Endothelial cell of umbilical vein (primary cell): ENCODE data around the gene TNFRSF11A. TPM values are rescaled to one million over a fixed set of nuclear protein-coding genes. Genes with fewer than 3 reads are reported as not detected.

Experiments
- BruUV-seq: library from RNA; stranded (reverse); fragments of 400-500 nt; replicated peaks from 2 replicates; lab custom pipeline; 2021; lab: Mats Ljungman, UMichigan
- CTCF ChIA-PET: fragments of 300-600, 350-600 bp; sonication (Branson Sonifier 250); formaldehyde crosslinking; loops from one replicate; lab custom pipeline; 2021; ENCODE audit warnings: antibody characterized with exemption, inconsistent platforms; lab: Charles Lee
- POLR2A ChIA-PET: fragments of 300-600, 350-600 bp; sonication (Branson Sonifier 250); formaldehyde crosslinking; loops from one replicate; lab custom pipeline; 2021; ENCODE audit warnings: antibody characterized with exemption, inconsistent platforms; lab: Charles Lee
- DNase-seq: peaks from one replicate; pipeline ENCODE4 v3.0.0-alpha.2; 2011; ENCODE audit warnings: low read depth, low spot score
- FAIRE-seq: peaks from 2 replicates; lab custom pipeline; 2011; peaks lifted over from hg19 to GRCh38; lab: Jason Lieb, UNC
- H2AFZ ChIP-seq: 2 replicates; pipeline ENCODE4 v1.6.0; 2012; ENCODE audit warnings: low read depth, low read length, control low read depth, inconsistent platforms
- H3K27ac ChIP-seq: 2 replicates; pipeline ENCODE4 v1.5.1; 2011; ENCODE audit warnings: low read depth, mild to moderate bottlenecking, control low read depth, low read length, moderate library complexity; ENCODE audit not compliant: insufficient read depth
- H3K27me3 ChIP-seq, 2 experiments: 2 replicates each; pipeline versions ENCODE4 v1.6.0 to v1.6.1; 2011; ENCODE audit warnings: low read length in 2 of 2, mixed read lengths in 1 of 2; ENCODE audit not compliant: control insufficient read depth in 2 of 2, insufficient read depth in 2 of 2
- H3K36me3 ChIP-seq, 2 experiments: 2 replicates in 1 of 2; 3 replicates in 1 of 2; pipeline ENCODE4 v1.5.1; 2011; ENCODE audit warnings: low read length in 2 of 2, mild to moderate bottlenecking in 1 of 2, moderate library complexity in 1 of 2; ENCODE audit not compliant: control insufficient read depth in 2 of 2, insufficient read depth in 2 of 2; ENCODE audit errors: extremely low read depth in 1 of 2
- H3K4me1 ChIP-seq: 3 replicates; pipeline ENCODE4 v1.5.1; 2011; ENCODE audit warnings: mild to moderate bottlenecking, low read length; ENCODE audit not compliant: control insufficient read depth, insufficient read depth; ENCODE audit errors: extremely low read depth
- H3K4me2 ChIP-seq: 2 replicates; pipeline ENCODE4 v1.6.1; 2011; ENCODE audit warnings: low read length, control low read depth, mixed read lengths; ENCODE audit not compliant: insufficient read depth
- H3K4me3 ChIP-seq, 3 experiments: fragments of 200-600 bp in 1 of 3; sonication (generic), shearing (Covaris generic) in 1 of 3; replicated peaks in 1 of 3; 2 replicates each; pipeline ENCODE4 v1.5.1; 2011 to 2016; ENCODE audit warnings: control low read depth in 3 of 3, low read length in 3 of 3, mild to moderate bottlenecking in 2 of 3, inconsistent platforms in 1 of 3, low read depth in 1 of 3, moderate library complexity in 1 of 3; ENCODE audit not compliant: insufficient read depth in 1 of 3
- H3K79me2 ChIP-seq: 2 replicates; pipeline ENCODE4 v1.6.0; 2012; ENCODE audit warnings: low read length, inconsistent platforms; ENCODE audit not compliant: control insufficient read depth, insufficient read depth
- H3K9ac ChIP-seq: replicated peaks from 2 replicates; pipeline ENCODE3; 2011; ENCODE audit warnings: low read length, control low read depth; ENCODE audit not compliant: insufficient read depth; ENCODE audit errors: extremely low read depth
- H3K9me1 ChIP-seq: replicated peaks from 3 replicates; pipeline ENCODE4 v1.6.0; 2011; ENCODE audit warnings: mild to moderate bottlenecking, low read length; ENCODE audit not compliant: control insufficient read depth, insufficient read depth; ENCODE audit errors: extremely low read depth
- H3K9me3 ChIP-seq: replicated peaks from 2 replicates; pipeline ENCODE4 v1.5.1; 2012; ENCODE audit warnings: low read length, inconsistent platforms; ENCODE audit not compliant: control insufficient read depth, insufficient read depth
- H4K20me1 ChIP-seq: replicated peaks from 2 replicates; pipeline ENCODE3; 2011; ENCODE audit warnings: mild to moderate bottlenecking, low read length; ENCODE audit not compliant: control insufficient read depth, insufficient read depth; ENCODE audit errors: extremely low read depth
- EZH2 ChIP-seq: IDR thresholded peaks from 2 replicates; pipeline ENCODE4 v1.6.1; 2012; ENCODE audit warnings: borderline replicate concordance, low read depth, mild to moderate bottlenecking, moderate library complexity, low read length, inconsistent platforms; ENCODE audit not compliant: severe bottlenecking
- FOS ChIP-seq: IDR thresholded peaks from 2 replicates; pipeline ENCODE4 v1.6.1; 2011; ENCODE audit warnings: mild to moderate bottlenecking, low read length, moderate library complexity, borderline replicate concordance; ENCODE audit not compliant: insufficient read depth
- GATA2 ChIP-seq: IDR thresholded peaks from 2 replicates; pipeline ENCODE4 v1.7.0; 2011; ENCODE audit warnings: low read depth, mild to moderate bottlenecking, moderate library complexity, mixed read lengths, low read length; ENCODE audit not compliant: insufficient read length, insufficient read depth
- MYC ChIP-seq: IDR thresholded peaks from one replicate; pipeline ENCODE4 v1.6.1; 2011; ENCODE audit warnings: mild to moderate bottlenecking, low read depth, low read length
- POLR2A ChIP-seq: IDR thresholded peaks from 2 replicates; pipeline ENCODE4 v1.6.1; 2012; ENCODE audit warnings: low read depth, mild to moderate bottlenecking, control low read depth, low read length
- POLR2AphosphoS5 ChIP-seq: IDR thresholded peaks from 2 replicates; pipeline ENCODE4 v1.6.1; 2012; ENCODE audit warnings: low read depth, mild to moderate bottlenecking, control low read depth, low read length, moderate library complexity; ENCODE audit not compliant: insufficient read depth
- dilution Hi-C: fragments of 300-500 bp; cut with MboI; formaldehyde crosslinking; loops from one replicate; pipeline ENCODE4 v1.15.0; 2019; ENCODE audit warnings: low sequenced_read_pairs; ENCODE audit not compliant: extremely low pct_ligation_motif_present
- intact Hi-C: fragments of 100-400 bp; cut with micrococcal nuclease; formaldehyde crosslinking; loops from one replicate; pipeline ENCODE4 v1.10.0; 2022
- polyA plus RNA-seq, 4 experiments: library from polyadenylated mRNA; depleted of rRNA in 3 of 4; stranded (reverse) in 3 of 4; unstranded in 1 of 4; fragments of >200 nt; gene quantifications; 2 replicates each; pipeline versions ENCODE4 v1.2.1 to v1.2.3, GENCODE V29; 2011 to 2012; ENCODE audit warnings: missing spikeins in 1 of 4
- total RNA-seq: library from RNA; stranded (reverse); gene quantifications from 2 replicates; pipeline ENCODE4 v1.2.3, GENCODE V29; 2021
- TF ChIP-seq, protein P1 (sequence below): IDR thresholded peaks from 2 replicates; pipeline ENCODE4 v1.6.1; 2011; ENCODE audit not compliant: insufficient read depth, insufficient read length

TNFRSF11A gene
- total and polyA plus RNA-seq, 2 donors (not counting 3 experiments of a cell fraction or from before 2014, with no cell fraction given): 10.4 to 11.1 TPM

- peak overlapping the region; percentile 27 for H3K27ac ChIP-seq
- H4K20me1 ChIP-seq: no peaks in the 10 kb centered on the region
- H3K36me3 ChIP-seq: no peaks in the 10 kb centered on the region
- intact Hi-C loops (loop anchor here (2.0 to 10.0 kb wide), 4 partner anchors 48 to 725 kb away; no protein-coding TSS in a partner anchor), dilution Hi-C loops (no loop called here)
- H3K4me2 ChIP-seq: peak overlapping the region; percentile 9
- peaks cover 80% of the 10 kb centered on the region for H3K4me1 ChIP-seq
- DNase-seq: peak; percentile 85
- H3K9ac ChIP-seq: no peak overlapping the region
- H3K27me3 ChIP-seq: no peaks in the 10 kb centered on the region
- ChIA-PET POLR2A (interaction anchor here (0.6 kb wide), 1 partner anchor 10 kb away, joined by 5 read pairs; no protein-coding TSS in a partner anchor), CTCF (interaction anchor here (0.9 to 2.7 kb wide), 7 partner anchors 9 to 256 kb away, joined by 3 to 7 read pairs (median 4); no protein-coding TSS in a partner anchor)
- no peaks in the 10 kb centered on the region for H3K79me2 ChIP-seq
- no peaks in the 10 kb centered on the region for H3K9me3 ChIP-seq
- H2AFZ ChIP-seq: peak overlapping the region; percentile 0
- peak; percentile 72 for FAIRE-seq
- H3K4me3 ChIP-seq: no peak overlapping the region
- TF ChIP-seq POLR2AphosphoS5: peak; percentile 34
- TF ChIP-seq, protein P1, sequence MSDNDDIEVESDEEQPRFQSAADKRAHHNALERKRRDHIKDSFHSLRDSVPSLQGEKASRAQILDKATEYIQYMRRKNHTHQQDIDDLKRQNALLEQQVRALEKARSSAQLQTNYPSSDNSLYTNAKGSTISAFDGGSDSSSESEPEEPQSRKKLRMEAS: peak; percentile 30
- no peak for TF ChIP-seq EZH2
- peak; percentile 37 for TF ChIP-seq FOS
- TF ChIP-seq GATA2: peak; percentile 47
- no peak for TF ChIP-seq POLR2A
- no peak for TF ChIP-seq MYC
- H3K9me1 ChIP-seq: no peaks in the 10 kb centered on the region
- no TSS peak for BruUV-seq
Measured at GRCh38 chr18:62329691-62330454, 4.8 kb downstream of the TNFRSF11A start.
